NCI-H2227 treated with DMSO at 0.1 percent for 48 hours (cell line): ENCODE measurements around the gene KIF1B.
"Not testable (repeated sequence)": the region's sequence is repeated elsewhere in the genome, so short reads cannot be mapped to it uniquely, and the experiment has no call there.

Source experiments
- DNase-seq: peaks from one replicate; lab custom pipeline; 2025; lab: John Stamatoyannopoulos, UW

Gene KIF1B

DNA sequence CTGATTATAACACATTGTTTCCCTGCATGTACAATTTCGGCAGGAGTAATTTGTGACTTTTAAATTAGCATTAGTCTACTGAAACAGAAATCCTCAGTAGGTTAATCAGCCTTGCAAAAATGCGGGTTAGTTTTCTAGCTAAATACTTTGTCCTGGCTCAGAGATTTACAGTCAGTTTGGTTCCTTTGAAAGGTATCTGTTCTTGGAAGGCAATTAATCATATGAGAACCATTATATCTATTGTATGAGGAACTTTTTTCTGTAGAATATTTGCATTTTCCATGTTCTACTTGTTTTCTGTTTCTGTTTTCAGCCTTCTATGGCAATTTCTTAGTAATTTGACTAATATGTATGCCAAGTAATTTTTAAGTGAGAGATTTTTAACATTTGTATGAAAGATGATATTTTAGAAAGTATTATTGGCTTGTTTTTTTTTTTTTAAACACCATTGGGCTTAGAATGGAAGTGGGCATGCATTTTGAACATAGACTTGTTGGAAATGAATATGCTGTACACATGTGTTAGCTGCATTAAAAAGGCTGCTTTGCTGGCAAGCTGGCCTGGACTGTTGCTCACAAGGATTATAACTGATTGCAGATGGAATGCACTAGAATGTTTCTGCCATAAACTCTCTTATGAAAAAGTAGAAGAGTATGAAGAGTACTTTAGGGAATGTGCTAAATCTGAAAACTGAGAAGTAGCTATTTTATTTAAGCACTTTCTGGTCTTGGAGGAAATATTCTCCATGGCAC, 26.2 kb downstream of the KIF1B start:
- no peak for DNase-seq

DNA sequence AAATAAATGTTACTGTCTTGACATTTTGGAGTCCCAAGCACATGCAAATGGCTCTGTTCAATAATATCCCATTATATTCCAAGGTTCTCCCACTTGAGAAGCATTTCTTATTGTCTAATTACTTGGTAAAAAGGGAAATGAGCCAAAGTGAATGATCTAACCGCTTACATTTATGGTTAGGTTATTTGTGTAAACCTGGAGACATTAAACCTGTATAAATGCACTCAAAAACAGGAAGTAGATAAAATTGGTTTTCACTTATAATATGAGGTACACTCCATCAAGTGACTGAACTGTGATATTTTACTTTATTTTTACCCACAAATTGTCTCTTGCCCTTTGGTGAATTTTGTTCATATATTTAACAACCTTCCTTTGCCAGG, 26.8 kb downstream of the KIF1B start:
- DNase-seq: no peak

DNA sequence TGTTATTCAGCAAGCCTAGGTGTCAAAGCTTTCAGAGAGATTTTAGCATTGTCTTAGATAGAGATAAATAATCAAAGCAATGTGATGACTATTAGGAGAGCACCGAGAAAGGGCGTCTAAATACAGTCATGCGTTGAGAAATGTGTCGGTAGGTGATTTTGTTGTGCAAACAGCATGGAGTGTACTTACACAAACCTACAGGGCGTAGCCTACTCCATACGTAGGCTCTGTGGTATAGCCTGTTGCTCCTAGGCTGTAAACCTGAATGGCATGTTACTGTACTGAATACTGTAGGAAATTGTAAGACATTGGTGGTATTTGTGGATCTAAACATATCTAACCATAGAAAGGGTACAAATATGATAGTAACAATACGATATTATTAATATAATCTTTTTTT, 31.8 kb downstream of the KIF1B start:
- DNase-seq: no peak

DNA sequence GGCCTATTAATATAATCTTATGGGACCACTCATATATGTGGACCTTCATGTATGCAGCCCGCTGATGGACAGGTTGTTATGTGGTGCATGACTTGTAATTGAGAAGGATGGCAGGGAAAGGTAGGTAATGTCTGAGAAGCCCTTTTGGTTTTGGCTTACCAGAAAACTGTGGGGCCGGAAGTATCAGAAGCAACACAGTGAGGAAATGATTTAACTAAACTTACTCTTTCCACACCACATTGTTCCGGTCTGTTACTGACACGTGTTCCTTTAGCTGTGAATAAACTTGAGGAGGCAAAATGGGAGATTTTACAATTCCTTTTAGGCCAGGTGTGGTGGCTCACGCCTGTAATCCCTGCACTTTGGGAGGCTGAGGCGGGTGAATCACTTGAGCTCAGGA, 32.4 kb downstream of the KIF1B start:
- no peak for DNase-seq

DNA sequence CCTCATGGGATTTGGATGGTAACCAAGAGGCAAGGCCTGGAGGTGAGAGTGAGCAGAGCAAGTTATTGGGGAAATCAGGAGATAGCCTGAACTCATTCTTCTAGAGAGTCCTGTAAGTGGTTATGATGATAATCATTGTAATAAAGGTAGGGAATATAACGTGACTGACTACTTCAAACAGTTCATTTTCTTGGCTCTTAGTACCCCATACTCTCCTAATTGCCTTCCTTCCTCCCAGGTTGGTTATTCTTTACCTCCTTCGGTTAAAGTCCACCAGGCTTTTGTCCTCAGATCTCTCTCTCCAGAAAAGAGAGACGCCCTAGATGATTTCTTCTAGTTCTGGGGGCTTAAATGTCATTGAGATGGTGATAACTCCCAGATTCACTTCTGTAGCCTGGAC, 35.3 kb downstream of the KIF1B start:
- no peak for DNase-seq

DNA sequence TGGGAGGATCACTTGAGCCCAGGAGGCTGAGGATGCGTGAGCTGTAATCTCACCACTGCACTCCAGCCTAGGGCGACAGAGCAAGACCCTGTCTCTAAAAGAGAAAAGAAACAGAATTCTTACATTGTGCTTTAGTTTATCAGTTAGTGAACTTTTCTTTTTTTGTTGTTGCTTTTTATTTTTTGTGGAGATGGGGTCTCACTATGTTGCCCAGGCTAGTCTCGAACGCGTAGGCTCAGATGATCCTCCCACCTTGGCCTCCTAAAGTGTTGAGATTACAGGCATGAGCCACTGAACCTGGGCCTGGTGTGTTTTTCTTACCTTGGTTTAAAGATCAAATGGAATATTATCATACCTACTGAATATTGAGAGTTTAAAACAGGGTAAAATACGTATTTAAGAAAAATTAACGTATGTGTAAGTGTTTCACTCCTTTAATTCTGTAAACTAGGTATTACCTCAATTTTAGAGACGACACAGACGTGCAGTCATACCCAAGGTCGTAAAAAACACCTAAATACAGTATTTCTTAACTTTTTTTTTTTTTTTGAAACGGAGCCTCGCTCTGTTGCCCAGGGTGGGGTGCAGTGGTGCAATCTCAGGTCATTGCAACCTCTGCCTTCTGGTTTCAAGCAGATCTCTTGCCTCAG, 39.6 kb downstream of the KIF1B start:
- DNase-seq: no peak

DNA sequence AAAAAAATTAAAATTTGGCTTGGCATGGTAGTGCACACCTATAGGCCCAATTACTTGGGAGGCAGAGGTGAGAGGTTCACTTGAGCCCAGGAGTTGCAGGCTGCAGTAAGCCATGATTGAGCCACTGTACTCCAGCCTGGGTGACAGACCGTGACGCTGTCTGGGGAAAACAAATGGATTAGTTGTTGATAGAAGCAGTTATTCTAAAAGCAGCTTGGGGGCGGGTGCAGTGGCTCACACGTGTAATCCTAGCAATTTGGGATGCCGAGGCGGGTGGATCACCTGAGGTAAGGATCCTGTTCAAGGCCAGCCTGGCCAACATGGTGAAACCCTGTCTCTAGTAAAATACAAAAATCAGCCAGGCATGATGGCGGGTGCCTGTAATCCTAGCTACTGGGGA, 40.3 kb downstream of the KIF1B start:
- DNase-seq: no peak

DNA sequence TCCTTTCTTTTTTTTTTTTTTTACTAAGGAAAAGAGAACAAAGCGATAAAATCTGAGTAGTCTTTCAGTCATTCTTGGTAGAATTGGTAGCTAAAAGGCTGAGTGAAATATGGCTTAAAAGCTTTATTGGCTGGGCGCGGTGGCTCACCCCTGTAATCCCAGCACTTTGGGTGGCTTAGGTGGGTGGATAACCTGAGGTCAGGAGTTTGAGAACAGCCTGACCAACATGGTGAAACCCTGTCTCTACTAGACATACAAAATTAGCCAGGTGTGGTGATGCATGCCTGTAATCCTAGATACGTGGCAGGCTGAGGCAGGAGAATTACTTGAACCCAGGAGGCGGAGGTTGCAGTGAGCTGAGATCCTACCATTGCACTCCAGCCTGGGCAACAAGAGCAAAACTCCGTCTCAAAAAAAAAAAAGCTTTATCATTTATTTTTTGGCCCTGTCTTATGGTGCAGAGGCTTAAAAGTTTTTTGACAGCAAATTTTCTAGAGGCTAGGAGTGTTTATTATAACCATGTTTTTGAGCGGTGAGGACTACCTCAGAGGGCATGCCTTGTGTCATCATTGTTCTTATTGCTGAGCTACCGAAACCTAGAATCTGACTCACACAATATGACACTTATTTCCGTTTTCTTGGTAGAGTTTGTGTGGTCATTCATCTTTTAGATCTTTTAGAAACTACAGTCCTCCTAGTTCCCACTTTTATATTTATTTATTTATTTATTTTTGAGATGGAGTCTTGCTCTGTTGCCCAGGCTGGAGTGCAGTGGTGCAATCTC, 41.1 kb downstream of the KIF1B start:
- DNase-seq: not testable (repeated sequence)

DNA sequence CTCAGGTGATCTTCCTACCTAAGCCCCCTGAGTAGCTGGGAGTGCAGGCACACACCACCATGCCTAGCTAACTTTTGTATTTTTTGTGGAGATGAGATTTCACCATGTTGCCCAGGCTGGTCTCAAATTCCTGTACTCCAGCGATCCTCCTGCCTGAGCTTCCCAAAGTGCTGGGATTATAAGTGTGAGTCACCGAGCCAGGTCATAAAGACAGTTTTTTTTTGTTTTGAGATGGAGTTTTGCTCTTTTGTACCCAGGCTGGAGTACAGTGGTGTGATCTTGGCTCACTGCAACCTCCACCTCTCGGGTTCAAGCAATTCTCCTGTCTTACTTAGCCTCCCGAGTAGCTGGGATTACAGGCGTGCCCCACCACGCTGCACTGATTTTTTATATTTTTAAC, 42.1 kb downstream of the KIF1B start:
- no peak for DNase-seq

DNA sequence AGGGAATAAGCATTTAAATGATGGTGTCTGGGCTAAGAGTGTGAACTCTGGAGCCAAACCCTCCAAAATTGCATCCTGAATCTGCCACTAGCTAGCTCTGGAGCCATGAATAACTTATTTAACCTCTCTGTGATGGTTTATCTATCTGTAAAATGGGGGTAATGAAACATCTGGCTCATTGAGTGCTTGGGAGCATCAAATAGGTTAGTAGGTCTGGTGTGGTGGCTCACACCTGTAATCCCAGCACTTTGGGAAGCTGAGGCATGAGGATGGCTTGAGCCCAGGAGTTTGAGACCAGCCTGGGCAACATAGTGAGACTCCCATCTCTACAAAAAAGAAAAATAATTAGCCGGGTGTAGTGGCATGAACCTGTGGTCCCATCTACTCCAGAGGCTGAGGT, 42.8 kb downstream of the KIF1B start:
- DNase-seq: no peak

DNA sequence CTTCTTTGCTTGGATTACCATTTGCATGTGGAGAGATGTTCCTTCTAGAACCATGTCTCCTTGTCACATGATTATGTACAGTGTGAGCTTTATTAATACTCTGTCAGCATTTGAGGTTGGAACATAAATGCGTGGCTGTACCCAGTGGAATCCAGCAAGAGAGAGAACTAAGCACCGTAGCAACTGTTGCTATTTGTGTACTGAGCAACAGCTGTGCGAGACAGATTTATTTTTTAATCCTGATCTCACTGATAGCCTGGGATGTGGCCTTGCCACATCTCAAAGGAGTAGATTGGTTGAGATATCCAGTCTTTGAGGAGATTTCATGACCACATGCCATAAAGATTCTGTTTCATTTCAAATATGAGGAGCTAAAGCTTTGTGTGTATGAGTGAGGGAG, 43.4 kb downstream of the KIF1B start:
- no peak for DNase-seq

DNA sequence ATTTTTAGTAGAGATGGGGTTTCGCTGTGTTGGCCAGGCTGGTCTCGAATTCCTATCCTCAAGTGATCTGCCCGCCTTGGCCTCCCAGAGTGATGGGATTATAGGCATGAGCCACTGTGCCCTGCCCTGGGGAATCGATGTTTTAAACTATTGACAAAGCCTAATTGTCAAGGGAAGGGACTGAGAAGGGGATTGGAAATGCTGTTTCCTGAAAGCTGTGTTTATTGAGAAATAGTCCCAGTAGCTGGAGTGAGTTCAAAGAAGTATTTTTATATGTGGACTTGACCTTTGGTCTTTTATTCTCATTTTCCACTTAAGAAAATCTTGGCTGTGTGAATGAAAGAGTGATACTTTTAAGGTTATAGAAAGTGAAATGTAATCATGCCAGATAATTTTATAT, 47.5 kb downstream of the KIF1B start:
- DNase-seq: peak; percentile 27

DNA sequence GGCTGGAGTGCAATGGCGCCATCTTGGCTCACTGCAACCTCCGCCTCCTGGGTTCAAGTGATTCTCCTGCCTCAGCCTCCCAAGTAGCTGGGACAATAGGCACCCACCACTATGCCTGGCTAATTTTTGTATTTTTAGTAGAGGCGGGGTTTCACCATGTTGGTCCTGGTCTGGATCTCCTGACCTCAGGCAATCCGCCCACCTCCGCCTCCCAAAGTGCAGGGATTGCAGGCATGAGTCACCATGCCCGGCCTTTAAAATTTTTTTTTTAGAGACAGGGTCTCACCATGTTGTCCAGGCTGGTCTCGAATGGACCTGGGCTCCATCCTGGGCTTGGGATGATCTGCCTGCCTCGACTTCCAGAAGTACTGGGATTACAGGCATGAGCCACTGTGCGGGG, 49.2 kb downstream of the KIF1B start:
- DNase-seq: not testable (repeated sequence)

DNA sequence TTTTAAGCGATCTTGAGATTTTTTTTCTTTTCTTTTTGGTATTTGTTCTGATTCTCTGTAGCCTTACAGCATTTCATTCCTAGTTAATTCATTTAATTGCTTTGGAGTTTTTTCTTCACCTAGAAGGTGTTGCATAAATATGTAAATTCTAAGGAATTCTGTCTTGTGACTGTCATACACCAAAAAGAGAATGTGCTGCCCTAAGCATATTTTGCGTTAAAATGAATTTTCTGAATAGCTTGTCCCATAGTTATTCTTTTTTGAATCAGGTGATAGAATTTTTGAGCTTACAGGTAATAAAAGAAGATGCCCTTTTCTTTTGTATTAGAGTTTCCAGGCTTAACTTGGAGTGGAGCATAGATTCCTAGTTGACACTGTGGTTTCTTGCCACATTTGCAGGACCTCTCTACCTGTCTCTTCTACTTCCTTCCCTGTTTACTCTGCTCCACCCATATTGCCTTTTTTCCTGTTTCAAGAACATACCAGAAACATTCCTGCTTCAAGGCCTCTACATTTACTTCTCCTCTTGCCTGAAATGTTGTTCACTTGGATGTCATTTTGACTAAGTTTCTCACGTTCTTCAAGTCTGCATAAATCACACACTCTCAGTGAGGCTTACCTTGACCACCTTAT, 53.2 kb downstream of the KIF1B start:
- no peak for DNase-seq

DNA sequence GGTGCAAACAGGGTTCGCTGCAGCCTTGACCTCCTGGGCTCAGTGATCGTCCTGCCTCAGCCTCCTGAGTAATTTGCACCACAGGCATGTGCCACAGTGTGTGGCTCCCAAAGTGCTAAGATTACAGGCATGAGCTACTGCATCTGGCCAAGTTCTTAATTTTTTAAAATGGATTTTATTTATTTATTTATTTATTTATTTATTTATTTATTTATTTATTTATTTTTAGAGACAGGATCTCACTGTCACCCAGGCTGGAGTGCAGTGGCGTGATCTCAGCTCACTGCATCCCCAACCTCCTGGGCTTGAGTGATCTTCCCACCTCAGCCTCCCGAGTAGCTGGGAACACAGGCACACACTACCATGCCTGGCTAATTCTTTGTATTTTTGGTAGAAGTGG, 54.7 kb downstream of the KIF1B start:
- DNase-seq: no peak

DNA sequence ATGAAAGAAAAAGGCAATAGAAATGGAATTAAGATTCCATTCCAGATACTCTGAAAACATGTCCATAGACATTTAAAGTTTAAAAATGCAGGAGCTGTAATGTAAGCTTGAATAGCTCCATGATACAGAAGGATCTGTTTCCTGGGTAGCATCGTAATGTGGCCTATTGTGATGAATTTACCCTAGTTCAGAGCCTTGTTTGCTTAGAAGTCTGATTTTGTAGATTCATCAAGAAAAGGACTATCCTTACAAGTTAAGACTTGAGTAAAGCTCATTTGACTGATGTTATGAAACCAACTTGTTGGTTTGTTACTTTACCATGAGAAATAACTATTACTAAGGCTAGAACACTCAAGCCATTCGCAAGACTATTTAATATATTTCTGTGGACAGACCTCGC, 55.5 kb downstream of the KIF1B start:
- DNase-seq: no peak

DNA sequence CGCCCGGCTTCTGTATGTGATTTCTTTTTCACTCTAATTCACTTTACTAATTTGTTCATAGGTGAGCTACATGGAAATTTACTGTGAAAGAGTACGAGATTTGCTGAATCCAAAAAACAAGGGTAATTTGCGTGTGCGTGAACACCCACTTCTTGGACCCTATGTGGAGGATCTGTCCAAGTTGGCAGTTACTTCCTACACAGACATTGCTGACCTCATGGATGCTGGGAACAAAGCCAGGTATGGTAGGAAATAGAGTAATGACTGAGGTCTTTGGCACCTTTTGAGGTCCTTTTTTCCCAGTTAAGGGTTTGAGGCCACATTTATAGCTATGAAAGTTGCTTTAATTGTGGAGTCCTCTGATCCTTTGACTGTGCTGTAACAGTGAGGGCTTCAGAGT, 56.9 kb downstream of the KIF1B start:
- no peak for DNase-seq

DNA sequence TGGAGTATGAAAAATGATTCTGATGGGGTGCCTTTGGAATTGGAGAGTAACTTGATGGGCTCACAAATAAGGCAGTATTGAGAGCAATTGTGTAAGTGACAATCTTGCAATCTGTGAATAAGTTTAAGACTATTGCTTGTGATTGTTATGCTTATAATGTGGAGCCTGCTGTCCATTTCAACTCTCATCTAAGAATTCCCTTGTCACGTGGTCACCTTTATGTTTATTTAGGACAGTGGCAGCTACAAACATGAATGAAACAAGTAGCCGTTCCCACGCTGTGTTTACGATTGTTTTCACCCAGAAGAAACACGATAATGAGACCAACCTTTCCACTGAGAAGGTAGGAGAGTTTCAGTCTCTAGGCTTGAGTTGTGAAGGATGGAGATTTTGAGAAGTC, 57.6 kb downstream of the KIF1B start:
- DNase-seq: no peak

DNA sequence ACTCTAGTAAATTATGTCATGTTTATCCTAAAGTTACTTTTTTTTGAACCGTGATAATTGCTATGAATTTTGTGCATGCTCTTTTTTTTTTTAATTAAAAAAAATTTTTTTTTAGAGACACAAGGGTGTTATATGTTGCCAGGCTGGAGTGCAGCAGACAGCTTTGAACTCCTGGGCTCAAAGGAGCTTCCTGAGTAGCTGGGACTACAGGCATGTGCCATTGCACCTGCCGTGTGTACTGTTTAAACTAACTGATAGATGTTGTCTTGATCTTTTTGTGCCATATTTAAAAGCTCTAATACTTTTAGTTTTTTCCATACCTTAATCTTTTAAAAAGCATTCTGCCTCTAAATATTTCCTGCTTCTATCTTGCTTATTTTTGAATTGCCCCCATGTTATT, 60.7 kb downstream of the KIF1B start:
- no peak for DNase-seq

DNA sequence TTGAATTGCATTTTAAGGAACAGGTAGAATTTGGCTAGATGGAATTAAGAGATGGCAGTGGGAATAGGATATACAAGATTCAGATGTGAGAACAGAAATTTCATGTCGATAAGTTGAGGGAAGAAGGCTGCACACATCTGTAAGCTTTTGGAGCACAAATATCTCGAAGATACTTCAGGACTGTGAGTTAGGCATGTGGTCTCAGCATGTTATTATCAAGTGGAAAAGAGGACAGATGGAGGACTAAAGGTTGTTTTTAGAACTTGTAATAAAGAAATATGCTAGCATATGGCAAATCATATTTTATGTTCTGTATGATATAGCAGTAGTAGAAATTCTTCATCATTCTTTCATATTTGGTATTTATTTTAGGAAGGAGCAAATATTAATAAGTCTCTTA, 61.5 kb downstream of the KIF1B start:
- no peak for DNase-seq

DNA sequence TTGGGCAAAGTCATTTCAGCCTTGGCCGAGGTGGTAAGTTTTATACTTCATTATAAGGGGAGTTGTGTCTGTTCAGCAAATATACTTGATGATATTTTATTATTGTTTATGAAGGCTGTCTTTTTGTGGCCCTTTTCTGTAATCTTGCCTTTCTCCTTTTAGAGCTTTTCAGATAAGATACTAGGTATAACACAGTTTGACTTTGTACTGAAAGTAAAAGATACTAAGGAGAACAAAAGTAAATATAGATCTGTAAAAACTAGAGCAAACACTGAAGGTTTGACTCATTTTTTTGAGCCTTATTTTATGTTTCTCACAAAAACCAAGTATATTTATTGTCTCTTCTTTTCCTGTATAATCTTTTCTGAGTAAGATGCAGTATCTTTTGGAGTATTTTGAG, 61.9 kb downstream of the KIF1B start:
- DNase-seq: no peak

DNA sequence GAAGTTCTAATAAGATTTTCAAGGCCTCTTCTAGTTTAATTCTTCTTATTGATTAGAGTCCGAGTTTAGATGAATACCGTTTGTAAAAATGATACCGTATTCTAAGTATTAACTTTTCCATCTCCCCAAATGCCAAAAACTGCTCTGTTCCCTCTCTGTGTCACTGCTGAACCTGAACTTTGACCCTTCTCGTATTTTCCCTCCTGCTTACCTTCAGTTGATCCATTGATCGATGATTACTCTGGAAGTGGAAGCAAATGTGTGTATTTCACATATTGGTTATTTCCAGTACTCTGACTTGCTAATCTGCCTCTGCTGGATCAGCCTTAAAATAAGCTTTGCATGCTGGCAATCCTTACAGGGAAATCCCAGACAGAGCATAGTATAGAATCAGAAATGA, 68.5 kb downstream of the KIF1B start:
- DNase-seq: no peak
